GM13976 (cell line): ENCODE measurements around the gene TIFAB.

Experiments used
- DNase-seq: peaks from one replicate; pipeline ENCODE4 v3.0.0; 2012; ENCODE audit warnings: low spot score
- in situ Hi-C: fragments of 300-500 bp; cut with MboI; formaldehyde crosslinking; loops from one replicate; pipeline ENCODE4 v1.12.0; 2022; ENCODE audit warnings: low sequenced_read_pairs, mixed read lengths, inconsistent platforms; ENCODE audit not compliant: unreplicated experiment
- TF ChIP-seq, protein P1 (sequence below): IDR thresholded peaks from 2 replicates; pipeline ENCODE4 v1.5.1; 2012; ENCODE audit warnings: borderline replicate concordance, mild to moderate bottlenecking; ENCODE audit not compliant: insufficient read depth; ENCODE audit errors: extremely low read depth, missing control alignments, control extremely low read depth

Gene TIFAB

DNA sequence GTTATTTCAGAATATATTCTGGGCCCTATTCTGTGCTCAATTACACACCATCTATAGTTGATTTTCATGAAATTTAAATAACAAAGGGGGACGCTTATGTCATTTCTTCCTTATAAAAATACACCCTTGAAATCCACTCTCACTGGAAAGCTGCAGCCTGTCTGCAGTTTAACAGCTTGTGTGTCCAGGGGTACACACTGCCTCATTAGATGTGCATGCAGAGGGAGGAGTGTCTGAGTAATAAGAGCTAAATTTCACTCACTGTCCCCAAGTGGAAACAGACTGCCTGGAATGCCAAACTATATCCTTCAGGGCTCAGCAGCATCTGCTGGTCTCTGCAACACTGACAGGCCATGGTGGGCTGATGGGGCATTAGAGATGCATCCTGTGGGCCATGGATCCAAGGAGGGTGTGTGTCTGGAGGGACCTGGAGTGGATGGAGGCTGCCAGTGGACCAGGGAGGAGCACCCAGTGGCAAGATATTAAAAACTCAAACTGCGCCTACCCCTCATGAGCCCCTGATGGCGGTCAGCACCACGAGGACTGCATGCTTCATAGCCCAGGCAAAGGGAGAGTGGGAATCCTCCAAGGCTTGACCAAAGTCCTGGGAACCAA is 15.8 kb upstream of the TIFAB start:
- in situ Hi-C loops, result loop anchor here (25.0 kb wide), 1 partner anchor 369 kb away; the partner anchor contains the start of gene SLC25A48
- TF ChIP-seq, protein P1, sequence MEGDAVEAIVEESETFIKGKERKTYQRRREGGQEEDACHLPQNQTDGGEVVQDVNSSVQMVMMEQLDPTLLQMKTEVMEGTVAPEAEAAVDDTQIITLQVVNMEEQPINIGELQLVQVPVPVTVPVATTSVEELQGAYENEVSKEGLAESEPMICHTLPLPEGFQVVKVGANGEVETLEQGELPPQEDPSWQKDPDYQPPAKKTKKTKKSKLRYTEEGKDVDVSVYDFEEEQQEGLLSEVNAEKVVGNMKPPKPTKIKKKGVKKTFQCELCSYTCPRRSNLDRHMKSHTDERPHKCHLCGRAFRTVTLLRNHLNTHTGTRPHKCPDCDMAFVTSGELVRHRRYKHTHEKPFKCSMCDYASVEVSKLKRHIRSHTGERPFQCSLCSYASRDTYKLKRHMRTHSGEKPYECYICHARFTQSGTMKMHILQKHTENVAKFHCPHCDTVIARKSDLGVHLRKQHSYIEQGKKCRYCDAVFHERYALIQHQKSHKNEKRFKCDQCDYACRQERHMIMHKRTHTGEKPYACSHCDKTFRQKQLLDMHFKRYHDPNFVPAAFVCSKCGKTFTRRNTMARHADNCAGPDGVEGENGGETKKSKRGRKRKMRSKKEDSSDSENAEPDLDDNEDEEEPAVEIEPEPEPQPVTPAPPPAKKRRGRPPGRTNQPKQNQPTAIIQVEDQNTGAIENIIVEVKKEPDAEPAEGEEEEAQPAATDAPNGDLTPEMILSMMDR, result no peak
- DNase-seq, result no peak

DNA sequence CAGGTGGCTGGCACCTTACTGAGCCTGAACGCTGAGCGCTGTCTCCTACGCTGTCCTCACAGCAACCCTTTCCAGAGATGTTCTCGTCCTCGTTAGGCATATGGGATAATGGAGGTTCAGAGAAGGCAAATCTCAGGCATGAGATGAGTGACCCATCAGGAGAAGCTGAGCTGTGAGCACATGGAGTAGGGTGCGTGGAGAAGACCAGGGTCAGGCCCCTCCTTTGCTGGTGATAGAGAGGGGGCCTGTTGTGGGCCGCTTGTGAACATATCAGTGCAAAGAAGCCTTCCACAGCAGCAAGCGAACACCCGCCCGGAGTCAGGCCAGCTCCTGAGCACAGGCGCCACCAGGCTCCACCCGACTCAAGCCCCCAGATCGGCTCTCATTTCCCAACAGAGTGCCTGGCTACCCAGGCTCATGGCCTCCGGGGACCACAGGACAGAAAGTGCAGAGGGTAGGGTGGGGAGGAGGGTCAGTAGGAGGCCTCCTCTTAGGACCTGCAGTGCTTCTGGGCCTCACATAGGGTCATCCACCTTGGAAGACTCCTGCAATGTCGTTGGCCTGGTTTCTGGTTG is 15.0 kb upstream of the TIFAB start:
- TF ChIP-seq, protein P1, result no peak
- in situ Hi-C loops, result loop anchor here (25.0 kb wide), 1 partner anchor 370 kb away; the partner anchor contains the start of gene SLC25A48
- no peak for DNase-seq

DNA sequence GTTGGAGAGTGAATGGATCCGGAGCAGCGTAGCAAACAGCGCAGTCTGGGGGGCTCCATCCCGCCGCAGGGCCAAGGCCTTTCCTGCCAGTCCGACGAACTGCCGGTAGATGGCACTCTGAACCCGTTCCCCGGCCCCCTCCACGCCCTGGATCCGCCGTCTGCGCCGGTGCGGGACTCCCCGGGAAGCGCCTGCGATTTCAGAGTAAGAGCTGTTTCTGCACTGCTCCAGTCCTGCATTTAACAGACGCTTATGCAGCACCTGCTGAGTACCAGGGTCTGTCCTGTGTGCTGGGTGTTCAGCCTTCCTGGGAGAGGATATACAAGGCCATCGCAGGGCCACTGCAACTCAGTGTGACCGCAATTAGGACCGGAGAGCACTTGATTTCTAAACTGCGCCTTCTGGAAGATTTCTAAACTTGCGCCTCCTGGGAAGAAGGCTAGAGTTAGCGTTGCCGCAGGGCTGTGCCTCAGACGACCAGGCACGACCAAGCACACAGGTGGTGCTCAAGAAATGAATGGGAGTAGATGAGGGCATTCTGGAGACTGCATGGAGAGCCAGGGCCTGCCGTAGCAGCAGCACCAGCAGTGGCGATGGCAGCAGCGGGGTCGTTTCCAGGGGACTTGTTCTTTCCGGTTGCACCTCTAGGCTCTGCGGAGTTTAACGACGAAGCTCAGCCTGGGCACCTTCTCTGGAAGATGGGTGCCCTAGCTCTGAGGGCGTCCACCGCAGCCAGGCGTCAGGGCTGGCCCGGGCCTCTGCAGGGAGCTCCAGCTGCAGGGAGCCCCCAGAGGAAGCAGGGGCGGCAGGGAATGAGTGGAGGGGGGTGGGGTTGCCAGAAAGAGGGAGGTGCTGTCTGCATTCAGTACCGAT is 14.3 kb upstream of the TIFAB start:
- DNase-seq, result peak; percentile 87

DNA sequence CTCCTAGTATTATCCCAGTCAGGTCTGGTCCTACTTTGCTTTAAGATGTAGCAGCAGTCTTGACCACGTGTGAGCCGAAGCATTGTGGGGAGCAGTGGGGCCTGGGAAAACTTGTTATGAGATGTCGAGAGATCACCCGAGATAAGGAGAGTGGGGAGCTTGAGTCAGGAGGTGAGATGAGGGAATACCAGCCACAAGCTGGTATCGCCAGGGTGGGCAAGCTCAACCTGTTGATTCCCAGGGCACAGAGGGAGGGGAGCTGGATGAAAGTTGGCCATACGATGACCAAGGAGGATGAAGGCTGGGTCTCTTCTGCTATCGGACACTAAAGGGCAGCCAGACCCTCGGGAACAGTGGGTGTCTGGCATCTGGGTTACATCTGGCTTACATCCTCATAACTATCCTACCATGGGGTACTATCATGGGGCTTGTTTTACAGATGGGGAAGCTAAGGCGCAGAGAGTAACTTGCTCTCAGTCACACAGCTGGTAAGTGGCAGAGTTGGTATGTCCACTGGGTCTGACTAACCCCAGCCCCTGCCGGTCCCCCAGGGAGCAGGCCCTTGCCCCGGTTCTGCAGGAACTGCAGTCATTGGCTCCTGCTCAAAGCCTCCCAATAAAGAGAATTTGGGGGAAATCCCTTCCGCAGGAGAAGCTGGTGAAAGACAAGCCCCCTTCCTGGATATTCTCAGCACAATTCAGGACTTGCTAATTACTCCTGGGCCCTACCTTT is 13.4 kb upstream of the TIFAB start:
- in situ Hi-C loops, result loop anchor here (25.0 kb wide), 1 partner anchor 372 kb away; the partner anchor contains the start of gene SLC25A48
- no peak for DNase-seq
- TF ChIP-seq, protein P1, result no peak

More for the DNA sequence above, 14.3 kb upstream of the TIFAB start:
- TF ChIP-seq, protein P1, result peak; percentile 87
- in situ Hi-C loops, result loop anchor here (25.0 kb wide), 1 partner anchor 371 kb away; the partner anchor contains the start of gene SLC25A48

DNA sequence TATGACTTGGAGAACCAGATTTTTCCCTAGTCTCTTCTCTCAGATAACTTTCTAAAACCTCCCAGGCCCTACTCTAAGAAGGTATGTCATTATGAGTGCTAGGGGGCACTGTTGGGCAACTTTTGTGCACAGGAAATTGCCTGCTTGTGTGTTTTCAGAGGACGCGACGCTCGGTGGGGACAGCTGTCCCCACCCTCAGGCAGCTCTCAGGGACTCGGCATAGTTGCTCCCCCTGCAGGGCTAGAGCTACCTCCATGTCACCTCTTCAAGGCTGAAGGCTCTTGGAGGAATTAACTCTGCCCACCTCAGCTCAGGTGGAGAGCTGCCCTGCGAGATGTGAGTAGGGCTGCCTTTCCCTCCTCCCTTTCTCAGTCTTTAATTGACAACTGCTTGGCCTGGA is 10.2 kb upstream of the TIFAB start:
- in situ Hi-C loops, result loop anchor here (5.0 to 25.0 kb wide), 2 partner anchors 90 to 375 kb away; partner anchors contain the start of gene SLC25A48
- peak; percentile 78 for DNase-seq
- TF ChIP-seq, protein P1, result peak; percentile 15
